HG03558 (cell line): ENCODE results near the gene C11orf65.
"Not testable (repeated sequence)": the region's sequence is repeated elsewhere in the genome, so short reads cannot be mapped to it uniquely, and the experiment has no call there.

Source experiments
- ATAC-seq: cut with Tn5 transposase; IDR thresholded peaks from one replicate; pipeline ENCODE4 v1.9.1; 2021; ENCODE audit warnings: moderate number of reproducible peaks; ENCODE audit not compliant: unreplicated experiment; ENCODE audit errors: extremely low read depth

Gene C11orf65

GRCh38 chr11:108388576-108388975 lies 78.8 kb downstream of the C11orf65 start:
- no peak for ATAC-seq

DNA sequence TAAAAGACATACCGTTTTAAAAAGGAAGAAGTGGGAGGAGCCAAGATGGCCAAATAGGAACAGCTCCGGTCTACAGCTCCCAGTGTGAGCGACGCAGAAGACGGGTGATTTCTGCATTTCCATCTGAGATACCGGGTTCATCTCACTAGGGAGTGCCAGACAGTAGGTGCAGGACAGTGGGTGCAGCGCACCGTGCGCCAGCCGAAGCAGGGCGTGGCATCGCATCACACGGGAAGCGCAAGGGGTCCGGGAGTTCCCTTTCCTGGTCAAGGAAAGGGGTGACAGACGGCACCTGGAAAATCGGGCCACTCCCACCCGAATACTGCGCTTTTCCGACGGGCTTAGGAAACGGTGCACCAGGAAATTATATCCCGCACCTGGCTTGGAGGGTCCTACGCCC lies 93.8 kb downstream of the C11orf65 start:
- not testable (repeated sequence) for ATAC-seq

DNA sequence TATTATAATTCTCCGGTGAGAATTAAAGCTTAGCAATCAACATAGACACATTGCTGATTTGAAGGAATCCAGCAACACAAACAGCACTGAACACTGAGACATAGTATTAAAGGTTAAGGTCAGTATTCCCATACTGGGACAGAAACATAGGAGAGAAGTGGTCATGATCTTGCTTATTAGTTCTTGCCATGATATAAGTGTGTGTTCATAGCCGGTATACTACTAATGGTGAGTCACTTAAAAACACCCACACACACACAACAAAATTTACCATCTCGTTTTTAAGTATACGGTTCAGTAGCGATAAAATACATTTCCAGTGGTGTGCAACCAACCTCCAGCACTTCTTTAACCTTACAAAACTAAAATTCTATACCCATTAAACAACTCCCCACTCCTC lies 96.3 kb downstream of the C11orf65 start:
- ATAC-seq = no peak

DNA sequence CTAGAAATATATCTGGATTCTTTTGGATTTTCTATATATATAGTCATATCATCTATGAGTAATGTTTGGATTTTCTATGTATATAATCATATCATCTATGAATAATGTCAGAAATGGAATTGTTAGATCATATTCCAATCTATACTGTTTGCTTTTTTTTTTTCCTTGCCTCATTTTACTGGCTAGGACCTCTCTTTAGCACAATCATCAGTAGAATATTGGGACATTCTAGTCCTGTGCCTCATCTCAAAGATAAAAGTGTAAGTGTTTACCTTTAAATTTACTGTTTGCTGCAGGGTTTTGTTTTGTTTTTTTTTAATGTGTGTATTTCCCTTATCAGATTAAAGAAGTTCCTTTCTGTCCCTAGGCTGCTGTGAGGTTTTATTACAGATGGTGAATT lies 97.0 kb downstream of the C11orf65 start:
- ATAC-seq = no peak

- no peak for ATAC-seq
These were observed 98.3 kb downstream of the C11orf65 start for GRCh38 chr11:108369064-108369463.

GRCh38 chr11:108368134-108368533 lies 99.2 kb downstream of the C11orf65 start:
- no peak for ATAC-seq

DNA sequence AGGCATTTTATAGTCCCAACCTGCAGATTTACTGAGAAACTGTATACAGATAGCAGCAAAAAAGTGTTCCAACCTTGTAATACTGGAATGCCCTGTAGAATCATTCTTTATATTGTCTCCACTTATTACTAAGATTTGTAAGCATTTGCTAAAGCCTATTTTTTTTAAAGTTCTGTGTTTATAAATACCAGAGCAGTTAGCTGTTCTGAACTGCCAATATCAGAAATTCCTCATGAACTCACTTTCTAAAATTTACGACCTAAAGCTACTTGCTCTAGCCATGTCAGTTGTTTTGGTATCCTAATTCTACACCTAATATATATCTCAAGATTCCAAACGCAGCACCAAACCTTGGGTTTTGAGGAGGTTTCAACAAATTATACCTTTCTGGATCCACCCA lies 103.2 kb downstream of the C11orf65 start:
- ATAC-seq = no peak

- ATAC-seq = no peak
These were observed 115.9 kb downstream of the C11orf65 start for GRCh38 chr11:108351468-108351867.

DNA sequence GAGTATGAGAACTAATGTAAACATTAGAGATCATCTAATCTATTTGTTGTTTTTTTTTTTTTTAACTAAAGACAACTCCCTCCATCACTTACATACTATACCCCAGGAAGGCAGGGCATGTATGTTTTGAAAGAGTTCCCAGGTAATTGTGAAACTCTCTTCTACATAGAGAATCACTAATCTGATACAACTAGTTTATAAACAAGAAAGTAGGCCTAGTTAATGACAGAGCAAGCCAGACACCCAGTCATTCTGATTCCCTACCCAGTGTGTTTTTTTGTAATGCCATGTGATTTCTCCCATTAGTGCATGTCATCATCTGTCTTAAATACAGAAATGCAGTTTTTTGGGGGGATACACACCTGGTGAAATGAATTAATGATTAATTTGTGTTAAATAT lies 120.9 kb downstream of the C11orf65 start:
- ATAC-seq = no peak

GRCh38 chr11:108345767-108346166 lies 121.6 kb downstream of the C11orf65 start:
- ATAC-seq = no peak

- ATAC-seq = no peak
These were observed 123.6 kb downstream of the C11orf65 start for GRCh38 chr11:108343714-108344113.

DNA sequence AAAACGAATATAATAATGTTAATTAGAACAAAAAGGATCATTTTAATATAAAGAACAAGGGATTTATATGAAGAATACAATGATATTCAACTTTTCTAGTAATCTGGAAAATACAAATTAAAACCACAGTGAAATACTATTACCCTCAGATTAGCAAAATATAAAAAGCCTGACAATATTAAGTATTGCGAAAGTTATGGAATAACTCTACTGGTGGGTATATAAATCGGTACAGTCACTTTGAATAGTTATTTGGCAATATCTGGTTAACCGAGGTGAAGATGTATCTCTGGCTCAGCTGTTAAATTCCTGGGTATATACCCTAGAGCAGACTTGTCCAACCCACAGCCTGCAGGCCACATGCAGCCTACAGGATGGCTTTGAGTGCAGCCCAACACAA lies 125.7 kb downstream of the C11orf65 start:
- ATAC-seq = no peak

DNA sequence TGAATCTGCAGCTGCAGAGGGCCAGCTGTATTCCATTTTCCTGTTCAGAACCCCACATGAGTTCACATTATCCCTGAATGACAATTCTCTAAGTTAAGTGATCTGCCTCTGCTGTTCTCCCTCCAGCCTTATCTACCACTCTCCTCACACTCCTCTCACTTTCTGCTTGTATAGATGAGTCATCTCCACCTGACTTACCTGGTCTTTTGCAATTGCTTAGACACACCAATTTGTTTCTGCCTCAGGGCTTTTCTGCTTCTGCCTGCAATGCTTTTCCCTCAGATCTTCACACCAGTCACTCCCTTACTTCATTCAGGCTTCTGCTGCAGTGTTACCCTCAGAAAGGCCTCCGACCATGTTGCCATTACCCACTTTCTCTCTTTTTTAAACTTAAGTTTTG lies 126.4 kb downstream of the C11orf65 start:
- ATAC-seq = no peak

DNA sequence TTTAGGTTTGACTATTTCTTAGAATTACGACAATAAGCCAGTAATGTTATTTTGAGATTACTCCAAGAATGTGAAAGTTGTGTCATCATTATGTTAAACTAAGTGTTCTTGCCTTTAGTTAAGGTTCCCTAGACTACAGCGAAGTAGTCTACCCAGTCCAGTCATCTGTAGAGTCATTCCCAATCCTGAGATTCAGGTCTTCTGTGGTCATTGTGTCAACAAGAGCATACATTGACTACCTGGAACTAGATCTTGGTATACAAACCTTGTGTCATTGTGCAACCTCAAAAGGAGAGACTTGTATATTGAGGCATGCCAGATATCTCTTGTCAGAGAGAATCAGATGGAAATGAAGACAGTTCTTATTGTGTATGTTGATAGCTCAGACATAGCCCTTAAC lies 128.6 kb downstream of the C11orf65 start:
- ATAC-seq = no peak

GRCh38 chr11:108333403-108333899 lies 133.9 kb downstream of the C11orf65 start:
- ATAC-seq = no peak
